ENCODE measurements around the gene IQCK.

GRCh38 chr16:19856120-19856519 is 138.0 kb downstream of the IQCK start:
- TF ChIP-seq EZH2phosphoT487 (IDR thresholded peaks at IDR 0.05; ENCODE audit: low read depth, severe bottlenecking, unreplicated experiment), result no peak
- no peak for TF ChIP-seq CTCF (IDR thresholded peaks at IDR 0.05; ENCODE audit: poor library complexity)
- no peak for TF ChIP-seq EZH2 (IDR thresholded peaks at IDR 0.05; ENCODE audit: borderline replicate concordance)

All from hepatocyte (in vitro differentiated cells).